ENCODE measurements around the gene CLDN5. TPM values are rescaled to one million over a fixed set of nuclear protein-coding genes. Genes with fewer than 3 reads are reported as not detected.
"Not testable (repeated sequence)": the region's sequence is repeated elsewhere in the genome, so short reads cannot be mapped to it uniquely, and the experiment has no call there.

The CLDN5 gene
- total and polyA plus RNA-seq, 8 donors, result 13.1 to 67.7 (median 45.2) TPM

- Histone ChIP-seq H3K27me3 (no peaks in the 10 kb centered on the region), H3K9me3 (peaks cover 0 to 7% (median 5%) of the 10 kb centered on the region in 4 donors), H3K36me3 (no peaks in the 10 kb centered on the region), H3K4me3 (no peak overlapping the region), H3K4me1 (no peaks in the 10 kb centered on the region), H3K27ac (no peak overlapping the region)
- TF ChIP-seq POLR2A (IDR thresholded peaks at IDR 0.05) (no peak), CTCF (IDR thresholded peaks at IDR 0.05) (no peak), POLR2AphosphoS5 (IDR thresholded peaks at IDR 0.05) (no peak), EP300 (IDR thresholded peaks at IDR 0.05) (no peak)
- 79 to 86% (median 85%) methylated on average over 7 of the region's 7 CpGs for WGBS, 5 donors
- intact Hi-C loops (cut with DNase I; ENCODE audit: low total_unique reads), result no loop called here
- no peak for DNase-seq
Measured at GRCh38 chr22:19550382-19550781, 26.2 kb upstream of the CLDN5 start.

DNA sequence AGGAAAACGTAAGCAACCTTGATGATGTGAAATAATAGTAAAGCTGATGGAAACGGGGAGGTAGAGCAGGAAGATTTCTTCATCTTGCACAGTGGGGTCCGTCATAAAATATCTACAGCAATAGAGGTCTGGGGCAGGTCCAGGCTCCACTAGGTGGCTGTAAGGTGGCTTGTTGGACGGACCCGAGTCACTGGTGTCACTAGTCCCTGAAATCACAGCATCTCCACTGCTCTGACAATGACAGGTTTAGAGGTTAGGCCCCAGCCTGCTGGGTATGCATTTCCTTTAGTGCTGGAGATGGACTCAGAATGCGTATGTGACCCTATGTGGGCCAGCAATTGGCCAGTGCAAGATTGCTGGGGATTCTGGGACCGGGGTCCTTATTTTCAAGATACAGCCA, 25.2 kb upstream of the CLDN5 start:
- TF ChIP-seq CTCF (IDR thresholded peaks at IDR 0.05), result no peak
- TF ChIP-seq POLR2AphosphoS5 (IDR thresholded peaks at IDR 0.05), result no peak
- TF ChIP-seq POLR2A (IDR thresholded peaks at IDR 0.05), result no peak
- no peak for TF ChIP-seq EP300 (IDR thresholded peaks at IDR 0.05)
- no peak overlapping the region for H3K4me3 ChIP-seq
- WGBS, 5 donors, result 79 to 89% (median 86%) methylated on average over 7 of the region's 7 CpGs
- H3K36me3 ChIP-seq, result no peaks in the 10 kb centered on the region
- no peak overlapping the region for H3K27ac ChIP-seq
- H3K4me1 ChIP-seq, result peaks cover 4 to 6% (median 5%) of the 10 kb centered on the region in 4 donors
- intact Hi-C loops (cut with DNase I; ENCODE audit: low total_unique reads), result no loop called here
- H3K27me3 ChIP-seq, result peaks cover 0 to 4% (median 0%) of the 10 kb centered on the region in 3 donors
- H3K9me3 ChIP-seq, result peaks cover 0 to 7% (median 5%) of the 10 kb centered on the region in 4 donors
- no peak for DNase-seq

DNA sequence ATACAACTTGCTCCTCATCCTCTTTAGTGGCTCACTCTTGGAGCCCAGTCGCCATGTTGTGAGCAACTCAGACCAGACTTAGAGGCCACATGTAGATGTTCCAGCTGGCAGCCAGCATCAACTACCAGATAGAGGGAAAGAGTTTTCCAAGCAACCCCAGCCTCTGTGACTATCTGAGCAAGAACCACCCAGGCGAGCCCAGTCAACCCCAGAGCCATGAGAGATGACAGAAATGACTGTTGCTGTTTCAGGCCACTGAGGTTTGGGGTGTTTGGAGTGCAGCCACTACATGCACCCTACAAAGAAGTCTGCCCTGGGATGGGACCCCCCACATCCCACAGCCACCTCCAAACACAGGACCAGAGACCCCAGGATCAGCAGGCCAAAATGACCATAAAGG, 24.8 kb upstream of the CLDN5 start:
- WGBS, 5 donors, result 88 to 94% (median 92%) methylated on average over 2 of the region's 2 CpGs
- no peak for TF ChIP-seq EP300 (IDR thresholded peaks at IDR 0.05)
- TF ChIP-seq POLR2AphosphoS5 (IDR thresholded peaks at IDR 0.05), result no peak
- no peak for TF ChIP-seq CTCF (IDR thresholded peaks at IDR 0.05)
- TF ChIP-seq POLR2A (IDR thresholded peaks at IDR 0.05), result no peak
- H3K4me3 ChIP-seq, result no peak overlapping the region
- no peak for DNase-seq
- intact Hi-C loops (cut with DNase I; ENCODE audit: low total_unique reads), result no loop called here
- peaks cover 0 to 7% (median 5%) of the 10 kb centered on the region in 4 donors for H3K9me3 ChIP-seq
- peaks cover 0 to 8% (median 0%) of the 10 kb centered on the region in 3 donors for H3K27me3 ChIP-seq
- H3K36me3 ChIP-seq, result no peaks in the 10 kb centered on the region
- peaks cover 8 to 10% (median 10%) of the 10 kb centered on the region in 4 donors for H3K4me1 ChIP-seq
- no peak overlapping the region for H3K27ac ChIP-seq

GRCh38 chr22:19548427-19548826, 24.2 kb upstream of the CLDN5 start:
- Histone ChIP-seq H3K4me1 (peaks cover 8 to 15% (median 10%) of the 10 kb centered on the region in 4 donors), H3K27me3 (peaks cover 0 to 12% (median 0%) of the 10 kb centered on the region in 3 donors)
- intact Hi-C loops (cut with DNase I; ENCODE audit: low total_unique reads); H3K36me3 ChIP-seq; DNase-seq; H3K4me3 ChIP-seq; H3K27ac ChIP-seq; H3K9me3 ChIP-seq: not testable (repeated sequence)
- WGBS, 5 donors, result 88 to 98% (median 90%) methylated on average over 5 of the region's 5 CpGs

- no peaks in the 10 kb centered on the region for H3K36me3 ChIP-seq
- intact Hi-C loops (cut with DNase I; ENCODE audit: low total_unique reads), result no loop called here
- DNase-seq, result no peak
- H3K4me1 ChIP-seq, result peaks cover 8 to 15% (median 10%) of the 10 kb centered on the region in 4 donors
- TF ChIP-seq EP300 (IDR thresholded peaks at IDR 0.05), result no peak
- no peak for TF ChIP-seq CTCF (IDR thresholded peaks at IDR 0.05)
- no peak for TF ChIP-seq POLR2AphosphoS5 (IDR thresholded peaks at IDR 0.05)
- TF ChIP-seq POLR2A (IDR thresholded peaks at IDR 0.05), result no peak
- H3K4me3 ChIP-seq, result no peak overlapping the region
- WGBS, 5 donors, result 91 to 95% (median 94%) methylated on average over 8 of the region's 8 CpGs
- peaks cover 0 to 12% (median 0%) of the 10 kb centered on the region in 3 donors for H3K27me3 ChIP-seq
- no peak overlapping the region for H3K27ac ChIP-seq
- no peaks in the 10 kb centered on the region for H3K9me3 ChIP-seq
Measured at GRCh38 chr22:19547620-19548019, 23.4 kb upstream of the CLDN5 start.

Measured in stomach (tissue), 9 donors.